Trophoblast cell (in vitro differentiated cells and primary cell): ENCODE data around the gene VWA8.

Experiments
- DNase-seq, 2 donors: peaks; one replicate each; pipeline ENCODE4 v3.0.0-alpha.2; 2016
- H2AFZ ChIP-seq: 2 replicates; pipeline ENCODE4 v1.6.1; 2013; ENCODE audit warnings: low read length, moderate library complexity, mild to moderate bottlenecking; ENCODE audit not compliant: insufficient read depth, poor library complexity
- H2AK5ac ChIP-seq: 2 replicates; pipeline ENCODE4 v1.6.1; 2013; ENCODE audit warnings: mild to moderate bottlenecking, low read length
- H2BK120ac ChIP-seq: 2 replicates; pipeline ENCODE4 v1.6.1; 2013; ENCODE audit warnings: low read length, mild to moderate bottlenecking, moderate library complexity; ENCODE audit not compliant: insufficient read depth, poor library complexity
- H2BK12ac ChIP-seq: 2 replicates; pipeline ENCODE4 v1.6.1; 2013; ENCODE audit warnings: mild to moderate bottlenecking, low read length, moderate library complexity
- H2BK5ac ChIP-seq: 2 replicates; pipeline ENCODE4 v1.6.1; 2013; ENCODE audit warnings: low read length, low read depth, moderate library complexity, mild to moderate bottlenecking; ENCODE audit not compliant: poor library complexity
- H3K14ac ChIP-seq: 2 replicates; pipeline ENCODE4 v1.6.1; 2013; ENCODE audit warnings: mild to moderate bottlenecking, low read length
- H3K18ac ChIP-seq: 2 replicates; pipeline ENCODE4 v1.6.1; 2013; ENCODE audit warnings: mild to moderate bottlenecking, low read length
- H3K23ac ChIP-seq: 2 replicates; pipeline ENCODE4 v1.6.1; 2013; ENCODE audit warnings: low read length
- H3K27ac ChIP-seq: 2 replicates; pipeline ENCODE4 v1.5.1; 2013; ENCODE audit warnings: low read depth, mild to moderate bottlenecking, inconsistent platforms, low read length, moderate library complexity
- H3K27me3 ChIP-seq: 2 replicates; pipeline ENCODE4 v1.6.1; 2013; ENCODE audit warnings: inconsistent platforms, mild to moderate bottlenecking, low read length, moderate library complexity; ENCODE audit not compliant: insufficient read depth
- H3K36me3 ChIP-seq, 2 experiments: 1 replicate in 1 of 2; 2 replicates in 1 of 2; pipeline ENCODE4 v1.6.1; 2013; ENCODE audit warnings: low read length in 2 of 2, mild to moderate bottlenecking in 2 of 2, moderate library complexity in 1 of 2; ENCODE audit not compliant: insufficient read depth in 2 of 2, control insufficient read depth in 1 of 2
- H3K4ac ChIP-seq: 2 replicates; pipeline ENCODE4 v1.6.1; 2013; ENCODE audit warnings: low read depth, mild to moderate bottlenecking, low read length, moderate library complexity
- H3K4me1 ChIP-seq, 2 experiments: 1 replicate in 1 of 2; 2 replicates in 1 of 2; pipeline ENCODE4 v1.6.1; 2013; ENCODE audit warnings: low read length in 2 of 2, mild to moderate bottlenecking in 2 of 2, moderate library complexity in 1 of 2; ENCODE audit not compliant: insufficient read depth in 2 of 2, control insufficient read depth in 1 of 2
- H3K4me2 ChIP-seq: 2 replicates; pipeline ENCODE4 v1.6.1; 2013; ENCODE audit warnings: inconsistent platforms, mild to moderate bottlenecking, low read length, moderate library complexity
- H3K4me3 ChIP-seq: 2 replicates; pipeline ENCODE4 v1.5.1; 2013; ENCODE audit warnings: mild to moderate bottlenecking, low read depth, low read length, inconsistent platforms
- H3K79me1 ChIP-seq: one replicate; pipeline ENCODE4 v1.6.1; 2013; ENCODE audit warnings: low read length
- H3K79me2 ChIP-seq: 2 replicates; pipeline ENCODE4 v1.6.1; 2013; ENCODE audit warnings: low read length, mild to moderate bottlenecking; ENCODE audit not compliant: control insufficient read depth, insufficient read depth, poor library complexity
- H3K9ac ChIP-seq: 2 replicates; pipeline ENCODE4 v1.6.1; 2013; ENCODE audit warnings: mild to moderate bottlenecking, low read length
- H3K9me3 ChIP-seq: 2 replicates; pipeline ENCODE4 v1.6.1; 2013; ENCODE audit warnings: low read depth, mild to moderate bottlenecking, control low read depth, inconsistent platforms, low read length; ENCODE audit not compliant: insufficient read depth
- H4K12ac ChIP-seq: 2 replicates; pipeline ENCODE4 v1.6.1; 2013; ENCODE audit warnings: low read depth, mild to moderate bottlenecking, low read length, moderate library complexity
- H4K8ac ChIP-seq: 2 replicates; pipeline ENCODE4 v1.6.1; 2013; ENCODE audit warnings: low read depth, mild to moderate bottlenecking, low read length, moderate library complexity
- H4K91ac ChIP-seq: one replicate; pipeline ENCODE4 v1.6.1; 2013; ENCODE audit warnings: low read depth, mild to moderate bottlenecking, low read length, moderate library complexity
- WGBS: extraction: QIAGEN DNeasy Blood & Tissue Kit; methylation state at CpG from one replicate; pipeline ENCODE4 v1.1.7; 2013; ENCODE audit warnings: missing lambda C conversion rate; ENCODE audit not compliant: insufficient read length, insufficient coverage; ENCODE audit errors: extremely low coverage; 5-methylcytosine and 5-hydroxymethylcytosine counted together

VWA8 gene

DNA sequence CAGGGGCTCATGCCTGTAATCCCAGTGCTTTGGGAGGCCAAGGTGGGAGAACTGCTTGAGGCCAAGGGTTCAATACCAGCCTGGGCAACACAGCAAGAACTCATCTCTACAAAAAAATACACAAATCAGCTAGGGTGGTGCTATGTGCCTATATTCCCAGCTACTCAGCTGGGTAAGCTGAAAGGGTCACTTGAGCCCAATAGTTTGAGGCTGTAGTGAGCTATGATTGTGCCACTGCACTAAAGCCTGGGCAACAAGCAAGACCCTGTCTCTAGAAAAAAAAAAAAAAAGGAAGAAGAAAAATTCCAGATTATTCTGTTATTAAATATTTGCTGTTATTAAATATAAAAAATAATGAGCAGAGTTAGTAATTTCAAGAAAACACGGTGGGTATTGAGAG lies 372.5 kb downstream of the VWA8 start:
- Histone ChIP-seq H2BK12ac (no peak overlapping the region), H3K27ac (no peak overlapping the region), H3K23ac (no peak overlapping the region), H3K27me3 (no peaks in the 10 kb centered on the region), H3K4me2 (no peak overlapping the region), H2AFZ (no peak overlapping the region), H3K36me3 (peaks cover 0 to 2% of the 10 kb centered on the region in 2 experiments), H3K79me1 (peaks cover 11% of the 10 kb centered on the region), H3K14ac (no peak overlapping the region), H2AK5ac (no peak overlapping the region), H3K9ac (no peak overlapping the region), H3K18ac (no peak overlapping the region), H4K8ac (no peak overlapping the region), H3K79me2 (no peaks in the 10 kb centered on the region), H4K91ac (no peak overlapping the region), H2BK120ac (peak overlapping the region; percentile 10), H3K4me1 (peaks cover 2 to 5% of the 10 kb centered on the region in 2 experiments), H3K4me3 (no peak overlapping the region), H4K12ac (no peak overlapping the region), H3K4ac (no peak overlapping the region), H3K9me3 (no peaks in the 10 kb centered on the region), H2BK5ac (no peak overlapping the region)
- no peak for DNase-seq
- WGBS = no CpG with 5 or more reads among the region's 1 CpG

GRCh38 chr13:41587490-41587889 lies 373.4 kb downstream of the VWA8 start:
- Histone ChIP-seq H2AFZ (no peak overlapping the region), H3K79me2 (no peaks in the 10 kb centered on the region), H3K23ac (no peak overlapping the region), H3K27me3 (no peaks in the 10 kb centered on the region), H3K4me2 (no peak overlapping the region), H3K27ac (no peak overlapping the region), H3K14ac (no peak overlapping the region), H2BK12ac (no peak overlapping the region), H4K12ac (no peak overlapping the region), H3K9ac (no peak overlapping the region), H3K4ac (no peak overlapping the region), H3K9me3 (no peaks in the 10 kb centered on the region), H4K8ac (no peak overlapping the region), H2BK5ac (no peak overlapping the region), H3K79me1 (peaks cover 9% of the 10 kb centered on the region), H3K18ac (no peak overlapping the region), H4K91ac (no peak overlapping the region), H2AK5ac (no peak overlapping the region), H3K36me3 (peaks cover 0 to 2% of the 10 kb centered on the region in 2 experiments), H2BK120ac (no peak overlapping the region), H3K4me3 (no peak overlapping the region), H3K4me1 (peaks cover 2 to 5% of the 10 kb centered on the region in 2 experiments)
- no peak for DNase-seq
- WGBS = no CpG with 5 or more reads among the region's 9 CpGs

DNA sequence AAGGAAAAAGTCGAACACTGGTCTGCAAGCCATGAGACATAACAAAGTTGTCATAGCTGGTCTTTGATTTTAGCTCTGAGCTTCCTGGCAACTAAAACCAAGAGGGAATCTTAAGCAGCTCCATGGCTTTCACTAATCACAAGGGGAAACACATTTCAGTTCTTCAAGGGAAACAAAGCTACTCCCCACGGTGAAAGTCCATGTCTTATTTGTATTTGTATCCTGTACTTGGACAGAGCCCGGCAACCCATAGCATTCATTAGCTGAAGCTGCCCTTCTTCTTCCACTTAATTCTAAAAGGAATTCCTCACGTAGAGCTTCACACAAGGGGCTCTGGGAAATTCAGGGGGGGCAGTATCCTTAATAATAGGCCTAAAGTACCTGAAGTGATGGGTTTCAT lies 374.7 kb downstream of the VWA8 start:
- Histone ChIP-seq H2AFZ (no peak overlapping the region), H2BK12ac (no peak overlapping the region), H2BK120ac (no peak overlapping the region), H3K4ac (no peak overlapping the region), H3K23ac (no peak overlapping the region), H3K4me1 (peaks cover 2 to 10% of the 10 kb centered on the region in 2 experiments), H3K79me1 (peaks cover 11% of the 10 kb centered on the region), H4K8ac (no peak overlapping the region), H2AK5ac (no peak overlapping the region), H3K14ac (no peak overlapping the region), H3K79me2 (no peaks in the 10 kb centered on the region), H3K9me3 (no peaks in the 10 kb centered on the region), H2BK5ac (no peak overlapping the region), H4K91ac (no peak overlapping the region), H3K4me3 (no peak overlapping the region), H3K27ac (no peak overlapping the region), H3K27me3 (no peaks in the 10 kb centered on the region), H4K12ac (no peak overlapping the region), H3K4me2 (no peak overlapping the region), H3K9ac (no peak overlapping the region), H3K18ac (no peak overlapping the region), H3K36me3 (peaks cover 0 to 2% of the 10 kb centered on the region in 2 experiments)
- no CpG with 5 or more reads among the region's 4 CpGs for WGBS
- no peak for DNase-seq

DNA sequence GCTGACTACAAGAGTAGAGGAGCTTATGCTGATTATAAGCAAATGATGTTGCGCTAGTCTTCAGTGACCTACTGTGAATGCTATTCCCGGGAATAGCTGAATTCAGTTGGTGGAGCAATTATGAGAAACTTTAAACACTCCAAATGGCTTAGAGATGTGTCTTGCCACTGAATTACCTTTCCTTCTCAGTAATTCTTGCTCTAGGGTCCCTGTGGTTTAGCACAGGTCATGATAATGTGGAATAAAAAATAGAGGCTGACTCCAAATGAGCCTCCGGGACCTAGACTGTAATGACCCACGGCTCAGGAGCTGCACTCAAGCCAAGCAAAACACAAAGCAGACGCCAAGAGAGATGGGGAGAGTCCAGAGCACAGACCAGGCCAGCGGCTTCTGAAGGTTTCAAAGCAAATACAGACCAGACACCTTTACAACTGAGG lies 378.9 kb downstream of the VWA8 start:
- H3K4ac ChIP-seq = no peak overlapping the region
- H2BK5ac ChIP-seq = no peak overlapping the region
- no peak overlapping the region for H4K12ac ChIP-seq
- H3K4me3 ChIP-seq = no peak overlapping the region
- H3K79me2 ChIP-seq = no peaks in the 10 kb centered on the region
- no peak overlapping the region for H2AK5ac ChIP-seq
- H3K9me3 ChIP-seq = no peaks in the 10 kb centered on the region
- H3K79me1 ChIP-seq = peaks cover 3% of the 10 kb centered on the region
- no peak overlapping the region for H3K23ac ChIP-seq
- no peak overlapping the region for H4K91ac ChIP-seq
- no peak overlapping the region for H3K4me2 ChIP-seq
- H4K8ac ChIP-seq = no peak overlapping the region
- H3K4me1 ChIP-seq = peaks cover 0 to 5% of the 10 kb centered on the region in 2 experiments
- no peaks in the 10 kb centered on the region for H3K36me3 ChIP-seq
- no peak overlapping the region for H2BK12ac ChIP-seq
- H3K27ac ChIP-seq = peak overlapping the region; percentile 68
- WGBS = no CpG with 5 or more reads among the region's 6 CpGs
- no peak overlapping the region for H3K14ac ChIP-seq
- H3K9ac ChIP-seq = no peak overlapping the region
- no peak overlapping the region for H2BK120ac ChIP-seq
- H2AFZ ChIP-seq = no peak overlapping the region
- H3K18ac ChIP-seq = no peak overlapping the region
- DNase-seq = no peak
- no peaks in the 10 kb centered on the region for H3K27me3 ChIP-seq
